IgD-negative memory B cell (primary cell): ENCODE data around the gene FOXP1. TPM values are rescaled to one million over a fixed set of nuclear protein-coding genes. Genes with fewer than 3 reads are reported as not detected.

ENCODE experiments used
- H3K27ac Mint-ChIP-seq, 3 donors: one replicate each; pipeline ENCODE4 v1.8.0; 2020 to 2022; ENCODE audit warnings: mild to moderate bottlenecking in 3 of 3, mixed read lengths in 3 of 3, moderate library complexity in 1 of 3
- H3K27me3 Mint-ChIP-seq: one replicate; pipeline ENCODE4 v1.8.0; 2021; ENCODE audit warnings: mixed read lengths
- H3K36me3 Mint-ChIP-seq: one replicate; pipeline ENCODE4 v1.8.0; 2020; ENCODE audit warnings: mild to moderate bottlenecking, mixed read lengths
- H3K4me1 Mint-ChIP-seq, 3 donors: one replicate each; pipeline ENCODE4 v1.8.0; 2020 to 2022; ENCODE audit warnings: mixed read lengths in 3 of 3, mild to moderate bottlenecking in 1 of 3
- H3K4me3 Mint-ChIP-seq, 4 donors: one replicate each; pipeline ENCODE4 v1.8.0; 2020 to 2022; ENCODE audit warnings: mild to moderate bottlenecking in 4 of 4, mixed read lengths in 4 of 4, moderate library complexity in 3 of 4
- H3K9me3 Mint-ChIP-seq, 3 donors: one replicate each; pipeline ENCODE4 v1.8.0; 2020 to 2021; ENCODE audit warnings: mixed read lengths in 3 of 3, mild to moderate bottlenecking in 1 of 3
- polyA plus RNA-seq: library from polyadenylated mRNA; unstranded; fragments of 300-500 nt; fragmentation: Illumina TruSeq; gene quantifications from one replicate; pipeline ENCODE4 v1.2.3, GENCODE V29; 2021

FOXP1 gene
- polyA plus RNA-seq, 1 donor from 2014 or later: 277 TPM

GRCh38 chr3:71129611-71130431, 453.7 kb downstream of the FOXP1 start:
- Mint-ChIP-seq H3K27me3 (peaks cover 4% of the 10 kb centered on the region), H3K4me3 (peak overlapping the region; percentile 89 to 95 (median 93)), H3K27ac (peak overlapping the region; percentile 90 to 97 (median 94)), H3K9me3 (no peaks in the 10 kb centered on the region), H3K36me3 (peaks cover 2% of the 10 kb centered on the region), H3K4me1 (peaks cover 38 to 52% (median 45%) of the 10 kb centered on the region in 3 donors)

GRCh38 chr3:71128961-71129360, 454.6 kb downstream of the FOXP1 start:
- Mint-ChIP-seq H3K4me1 (peaks cover 38 to 49% (median 49%) of the 10 kb centered on the region in 3 donors), H3K4me3 (peak overlapping the region; percentile 89 to 95 (median 93)), H3K9me3 (no peaks in the 10 kb centered on the region), H3K27me3 (peaks cover 4% of the 10 kb centered on the region), H3K27ac (peak overlapping the region; percentile 90 to 97 (median 94)), H3K36me3 (peaks cover 2% of the 10 kb centered on the region)

GRCh38 chr3:71127844-71128243, 455.7 kb downstream of the FOXP1 start:
- no peaks in the 10 kb centered on the region for H3K9me3 Mint-ChIP-seq
- H3K27ac Mint-ChIP-seq: peak overlapping the region; percentile 71 to 97 (median 90)
- H3K27me3 Mint-ChIP-seq: peaks cover 4% of the 10 kb centered on the region
- H3K4me1 Mint-ChIP-seq: peaks cover 46 to 58% (median 54%) of the 10 kb centered on the region in 3 donors
- H3K4me3 Mint-ChIP-seq: peak overlapping the region; percentile 89 to 95 (median 93)
- peaks cover 2% of the 10 kb centered on the region for H3K36me3 Mint-ChIP-seq

GRCh38 chr3:71127052-71127831, 456.3 kb downstream of the FOXP1 start:
- Mint-ChIP-seq H3K9me3 (no peaks in the 10 kb centered on the region), H3K4me1 (peaks cover 48 to 64% (median 60%) of the 10 kb centered on the region in 3 donors), H3K27me3 (peaks cover 4% of the 10 kb centered on the region), H3K36me3 (peaks cover 2% of the 10 kb centered on the region), H3K4me3 (peak overlapping the region; percentile 89 to 95 (median 93)), H3K27ac (peak overlapping the region; percentile 71 to 97 (median 90))

- Mint-ChIP-seq H3K36me3 (peaks cover 2% of the 10 kb centered on the region), H3K27me3 (peaks cover under 1% of the 10 kb centered on the region), H3K4me3 (peak overlapping the region; percentile 8 to 87 (median 73)), H3K27ac (peak overlapping the region; percentile 23 to 97 (median 86)), H3K4me1 (peaks cover 37 to 57% (median 56%) of the 10 kb centered on the region in 3 donors), H3K9me3 (no peaks in the 10 kb centered on the region)
These were observed 457.8 kb downstream of the FOXP1 start for GRCh38 chr3:71125738-71126137.

GRCh38 chr3:71124048-71124447, 459.5 kb downstream of the FOXP1 start:
- H3K27me3 Mint-ChIP-seq: no peaks in the 10 kb centered on the region
- H3K9me3 Mint-ChIP-seq: peaks cover 0 to 2% (median 0%) of the 10 kb centered on the region in 3 donors
- peaks cover 3% of the 10 kb centered on the region for H3K36me3 Mint-ChIP-seq
- no peak overlapping the region for H3K27ac Mint-ChIP-seq
- peaks cover 41 to 71% (median 65%) of the 10 kb centered on the region in 3 donors for H3K4me1 Mint-ChIP-seq
- no peak overlapping the region for H3K4me3 Mint-ChIP-seq

GRCh38 chr3:71122641-71123040, 460.9 kb downstream of the FOXP1 start:
- Mint-ChIP-seq H3K27me3 (no peaks in the 10 kb centered on the region), H3K4me3 (peak overlapping the region in 1 of 4 donors; percentile 38), H3K36me3 (peaks cover 3% of the 10 kb centered on the region)

GRCh38 chr3:71121429-71122167, 461.9 kb downstream of the FOXP1 start:
- Mint-ChIP-seq H3K4me1 (peaks cover 42 to 76% (median 75%) of the 10 kb centered on the region in 3 donors), H3K36me3 (peaks cover 3% of the 10 kb centered on the region), H3K9me3 (peaks cover 0 to 2% (median 0%) of the 10 kb centered on the region in 3 donors), H3K4me3 (peak overlapping the region in 3 of 4 donors; percentile 1 to 84 (median 38)), H3K27ac (peak overlapping the region in 2 of 3 donors; percentile 48 to 49), H3K27me3 (no peaks in the 10 kb centered on the region)

More at GRCh38 chr3:71122641-71123040, 460.9 kb downstream of the FOXP1 start:
- Mint-ChIP-seq H3K9me3 (peaks cover 0 to 2% (median 0%) of the 10 kb centered on the region in 3 donors), H3K27ac (peak overlapping the region in 2 of 3 donors; percentile 27 to 49), H3K4me1 (peaks cover 42 to 74% (median 71%) of the 10 kb centered on the region in 3 donors)

GRCh38 chr3:71120012-71120411, 463.5 kb downstream of the FOXP1 start:
- Mint-ChIP-seq H3K9me3 (peaks cover 0 to 2% (median 0%) of the 10 kb centered on the region in 3 donors), H3K4me3 (no peak overlapping the region), H3K27me3 (no peaks in the 10 kb centered on the region), H3K36me3 (peaks cover 2% of the 10 kb centered on the region), H3K27ac (peak overlapping the region in 1 of 3 donors; percentile 20), H3K4me1 (peaks cover 33 to 68% (median 67%) of the 10 kb centered on the region in 3 donors)

GRCh38 chr3:71119171-71119570, 464.4 kb downstream of the FOXP1 start:
- H3K27me3 Mint-ChIP-seq: no peaks in the 10 kb centered on the region
- H3K4me1 Mint-ChIP-seq: peaks cover 37 to 67% (median 65%) of the 10 kb centered on the region in 3 donors
- H3K27ac Mint-ChIP-seq: peak overlapping the region in 2 of 3 donors; percentile 20 to 85
- peaks cover 2% of the 10 kb centered on the region for H3K36me3 Mint-ChIP-seq
- H3K9me3 Mint-ChIP-seq: peaks cover 0 to 2% (median 0%) of the 10 kb centered on the region in 3 donors
- H3K4me3 Mint-ChIP-seq: peak overlapping the region in 1 of 4 donors; percentile 79

- no peaks in the 10 kb centered on the region for H3K27me3 Mint-ChIP-seq
- no peak overlapping the region for H3K4me3 Mint-ChIP-seq
- peaks cover 34 to 67% (median 67%) of the 10 kb centered on the region in 3 donors for H3K4me1 Mint-ChIP-seq
- H3K36me3 Mint-ChIP-seq: peaks cover 2% of the 10 kb centered on the region
- H3K27ac Mint-ChIP-seq: peak overlapping the region in 2 of 3 donors; percentile 63 to 95
- H3K9me3 Mint-ChIP-seq: peaks cover 0 to 2% (median 0%) of the 10 kb centered on the region in 3 donors
These were observed 465.1 kb downstream of the FOXP1 start for GRCh38 chr3:71118436-71118835.

GRCh38 chr3:71117572-71118247, 465.8 kb downstream of the FOXP1 start:
- Mint-ChIP-seq H3K4me1 (peaks cover 27 to 63% (median 61%) of the 10 kb centered on the region in 3 donors), H3K27me3 (no peaks in the 10 kb centered on the region), H3K9me3 (peaks cover 0 to 2% (median 0%) of the 10 kb centered on the region in 3 donors), H3K4me3 (peak overlapping the region in 3 of 4 donors; percentile 15 to 84 (median 67)), H3K27ac (peak overlapping the region in 2 of 3 donors; percentile 63 to 95), H3K36me3 (peaks cover 2% of the 10 kb centered on the region)

GRCh38 chr3:71114610-71115009, 468.9 kb downstream of the FOXP1 start:
- peaks cover 0 to 2% (median 0%) of the 10 kb centered on the region in 3 donors for H3K9me3 Mint-ChIP-seq
- peak overlapping the region in 1 of 3 donors; percentile 65 for H3K27ac Mint-ChIP-seq
- peaks cover 2% of the 10 kb centered on the region for H3K36me3 Mint-ChIP-seq

More at GRCh38 chr3:71114610-71115009, 468.9 kb downstream of the FOXP1 start:
- Mint-ChIP-seq H3K27me3 (no peaks in the 10 kb centered on the region), H3K4me1 (peaks cover 24 to 53% (median 51%) of the 10 kb centered on the region in 3 donors), H3K4me3 (no peak overlapping the region)
